ENCODE measurements around the gene EPSTI1. TPM values are rescaled to one million over a fixed set of nuclear protein-coding genes. Genes with fewer than 3 reads are reported as not detected.
A peak's percentile ranks its signal among the peaks of the same experiment; 100 is the strongest.

Gene EPSTI1
- total RNA-seq, 1 donor from 2014 or later: not detected

DNA sequence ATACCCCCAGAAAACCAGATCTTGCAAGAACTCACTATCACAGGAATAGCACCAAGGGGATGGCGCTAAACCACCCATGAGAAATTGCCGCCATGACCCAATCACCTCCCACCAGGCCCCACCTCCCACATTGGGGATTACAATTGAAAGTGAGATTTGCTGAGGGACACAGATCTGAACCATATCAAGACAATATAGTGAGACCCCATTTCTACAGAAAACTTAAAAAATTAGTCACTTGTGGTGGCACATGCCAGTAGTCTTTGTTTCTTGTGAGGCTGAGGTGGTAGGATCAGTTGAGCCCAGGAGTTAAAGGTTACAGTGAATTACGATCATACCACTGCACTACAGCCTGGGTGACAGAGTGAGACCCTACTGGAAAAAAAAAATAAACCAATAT lies 41.0 kb upstream of the EPSTI1 start:
- H3K36me3 Mint-ChIP-seq (ENCODE audit: low read depth): peaks cover 26% of the 10 kb centered on the region
- peaks cover 6% of the 10 kb centered on the region for H3K9me3 Mint-ChIP-seq
- no peak overlapping the region for H3K4me3 Mint-ChIP-seq
- H3K27me3 Mint-ChIP-seq (ENCODE audit: low read depth): no peaks in the 10 kb centered on the region
- no peak overlapping the region for H3K27ac Mint-ChIP-seq (ENCODE audit: unreplicated experiment)
- peaks cover 16% of the 10 kb centered on the region for H3K4me1 Mint-ChIP-seq
- TF ChIP-seq, protein P1, sequence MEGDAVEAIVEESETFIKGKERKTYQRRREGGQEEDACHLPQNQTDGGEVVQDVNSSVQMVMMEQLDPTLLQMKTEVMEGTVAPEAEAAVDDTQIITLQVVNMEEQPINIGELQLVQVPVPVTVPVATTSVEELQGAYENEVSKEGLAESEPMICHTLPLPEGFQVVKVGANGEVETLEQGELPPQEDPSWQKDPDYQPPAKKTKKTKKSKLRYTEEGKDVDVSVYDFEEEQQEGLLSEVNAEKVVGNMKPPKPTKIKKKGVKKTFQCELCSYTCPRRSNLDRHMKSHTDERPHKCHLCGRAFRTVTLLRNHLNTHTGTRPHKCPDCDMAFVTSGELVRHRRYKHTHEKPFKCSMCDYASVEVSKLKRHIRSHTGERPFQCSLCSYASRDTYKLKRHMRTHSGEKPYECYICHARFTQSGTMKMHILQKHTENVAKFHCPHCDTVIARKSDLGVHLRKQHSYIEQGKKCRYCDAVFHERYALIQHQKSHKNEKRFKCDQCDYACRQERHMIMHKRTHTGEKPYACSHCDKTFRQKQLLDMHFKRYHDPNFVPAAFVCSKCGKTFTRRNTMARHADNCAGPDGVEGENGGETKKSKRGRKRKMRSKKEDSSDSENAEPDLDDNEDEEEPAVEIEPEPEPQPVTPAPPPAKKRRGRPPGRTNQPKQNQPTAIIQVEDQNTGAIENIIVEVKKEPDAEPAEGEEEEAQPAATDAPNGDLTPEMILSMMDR (conservative IDR thresholded peaks at IDR 0.05): no peak
- no peak for DNase-seq (ENCODE audit: low read depth, low spot score)

DNA sequence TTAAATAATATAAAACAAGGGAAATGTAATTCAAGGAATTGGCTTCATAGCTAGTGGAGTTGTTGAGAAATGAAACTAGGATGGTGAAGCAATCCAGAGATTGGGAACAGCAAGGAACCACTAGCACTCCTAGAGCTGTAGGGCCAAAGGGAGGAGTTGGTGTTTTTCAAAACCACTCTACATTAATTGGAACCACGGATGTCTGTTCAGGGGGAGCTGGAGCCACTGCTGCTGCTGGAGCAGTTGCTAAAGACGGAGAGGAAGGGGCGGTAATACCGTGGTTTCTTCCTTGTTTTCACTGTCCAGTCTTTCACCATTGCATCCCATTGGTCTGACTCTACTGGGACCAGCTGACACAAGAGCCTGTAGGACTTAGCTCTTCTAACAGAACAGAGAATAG lies 39.8 kb upstream of the EPSTI1 start:
- Mint-ChIP-seq H3K27ac (ENCODE audit: unreplicated experiment) (no peak overlapping the region), H3K36me3 (ENCODE audit: low read depth) (peaks cover 27% of the 10 kb centered on the region), H3K4me3 (no peak overlapping the region), H3K9me3 (peaks cover 6% of the 10 kb centered on the region), H3K27me3 (ENCODE audit: low read depth) (no peaks in the 10 kb centered on the region), H3K4me1 (peaks cover 14% of the 10 kb centered on the region)
- TF ChIP-seq, protein P1 (conservative IDR thresholded peaks at IDR 0.05): no peak
- no peak for DNase-seq (ENCODE audit: low read depth, low spot score)

DNA sequence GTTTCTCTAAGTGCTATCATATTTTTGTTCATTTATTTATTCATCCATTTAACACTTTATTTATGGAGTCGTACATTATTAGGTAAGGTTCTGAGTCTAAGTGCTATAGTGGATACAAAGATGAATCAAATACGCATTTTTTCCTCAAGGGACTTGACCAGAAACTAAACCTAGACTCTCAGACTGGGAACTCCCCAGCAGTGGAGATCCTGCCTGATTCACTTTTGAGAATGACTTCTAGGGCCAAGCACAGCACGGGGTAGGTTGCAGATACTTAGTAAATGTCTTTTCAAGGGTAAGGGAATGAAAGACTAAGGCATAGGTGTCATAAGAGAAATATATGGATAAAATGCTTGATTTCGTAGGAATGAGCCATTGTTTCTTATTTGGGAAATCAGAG lies 38.5 kb upstream of the EPSTI1 start:
- TF ChIP-seq, protein P1 (conservative IDR thresholded peaks at IDR 0.05): no peak
- H3K4me3 Mint-ChIP-seq: no peak overlapping the region
- H3K4me1 Mint-ChIP-seq: peaks cover 13% of the 10 kb centered on the region
- H3K27me3 Mint-ChIP-seq (ENCODE audit: low read depth): no peaks in the 10 kb centered on the region
- no peak for DNase-seq (ENCODE audit: low read depth, low spot score)
- H3K36me3 Mint-ChIP-seq (ENCODE audit: low read depth): peaks cover 27% of the 10 kb centered on the region
- H3K9me3 Mint-ChIP-seq: peaks cover 6% of the 10 kb centered on the region
- H3K27ac Mint-ChIP-seq (ENCODE audit: unreplicated experiment): no peak overlapping the region

DNA sequence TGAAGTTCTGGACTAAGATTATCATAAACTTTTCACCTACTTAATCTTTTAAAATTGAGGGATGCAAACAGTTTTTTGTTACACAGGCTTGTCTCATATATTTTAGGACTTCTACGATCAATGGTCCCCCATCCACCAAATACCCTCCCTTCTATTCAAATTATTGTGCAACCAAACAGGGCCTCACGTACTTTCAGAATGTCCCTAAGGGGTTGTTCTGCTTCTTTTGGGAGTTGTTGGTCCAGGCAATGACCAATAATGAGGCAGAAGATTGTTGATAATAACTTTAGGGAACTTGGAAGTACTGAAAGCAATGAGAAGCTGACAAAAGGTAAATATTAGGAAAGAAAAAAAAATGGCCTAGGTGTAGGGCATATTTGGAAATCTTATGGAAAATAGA lies 34.2 kb upstream of the EPSTI1 start:
- H3K4me1 Mint-ChIP-seq: peaks cover 25% of the 10 kb centered on the region

DNA sequence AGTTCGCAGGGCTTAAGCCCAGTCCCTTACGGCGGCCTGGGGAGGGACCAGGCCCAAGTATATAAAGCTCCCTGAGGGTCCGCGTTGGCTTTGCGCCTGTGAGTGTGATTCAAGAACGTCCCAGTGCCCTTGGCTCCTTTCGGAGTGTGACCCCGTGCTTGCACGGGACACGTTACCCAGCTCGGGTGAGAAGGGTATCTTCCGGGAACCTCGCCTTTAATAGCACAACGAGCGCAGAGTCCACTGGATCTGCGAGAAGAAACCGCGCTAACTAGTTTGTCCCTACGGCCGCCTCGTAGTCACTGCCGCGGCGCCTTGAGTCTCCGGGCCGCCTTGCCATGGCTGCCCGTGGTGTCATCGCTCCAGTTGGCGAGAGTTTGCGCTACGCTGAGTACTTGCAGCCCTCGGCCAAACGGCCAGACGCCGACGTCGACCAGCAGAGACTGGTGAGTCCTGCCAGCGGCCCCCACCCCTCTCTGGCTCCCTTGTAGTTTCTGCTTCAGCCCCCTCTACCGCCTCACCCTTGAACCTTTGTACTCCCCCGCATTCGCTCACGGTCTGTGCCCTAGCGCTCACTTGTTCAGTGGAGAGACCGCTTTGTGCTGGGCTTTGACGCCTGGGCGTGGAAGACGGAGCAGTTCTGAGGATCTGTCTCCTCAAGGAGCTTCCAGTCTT lies 31.4 kb upstream of the EPSTI1 start, which contains the start of gene DNAJC15:
Gene DNAJC15, plus strand, starts transcription at position 298 of the 675 bp plus-strand sequence. Its CDS starts 41 bp downstream, at position 339.
- Mint-ChIP-seq H3K4me1 (peaks cover 24% of the 10 kb centered on the region), H3K36me3 (ENCODE audit: low read depth) (peaks cover 8% of the 10 kb centered on the region), H3K9me3 (peaks cover 7% of the 10 kb centered on the region), H3K27ac (ENCODE audit: unreplicated experiment) (peak within 1 kb of the TSS; percentile 98), H3K4me3 (peak within 1 kb of the TSS; percentile 98), H3K27me3 (ENCODE audit: low read depth) (peaks cover 2% of the 10 kb centered on the region)
- TF ChIP-seq, protein P1 (conservative IDR thresholded peaks at IDR 0.05): no peak
- peak; percentile 71 for DNase-seq (ENCODE audit: low read depth, low spot score)

More for the DNA sequence above, 34.2 kb upstream of the EPSTI1 start:
- Mint-ChIP-seq H3K27ac (ENCODE audit: unreplicated experiment) (no peak overlapping the region), H3K27me3 (ENCODE audit: low read depth) (peaks cover 2% of the 10 kb centered on the region), H3K36me3 (ENCODE audit: low read depth) (peaks cover 15% of the 10 kb centered on the region), H3K4me3 (peak overlapping the region; percentile 54), H3K9me3 (peaks cover 7% of the 10 kb centered on the region)
- no peak for DNase-seq (ENCODE audit: low read depth, low spot score)
- TF ChIP-seq, protein P1 (conservative IDR thresholded peaks at IDR 0.05): no peak
